B cell (primary cell): ENCODE results near the gene PEX14. TPM values are rescaled to one million over a fixed set of nuclear protein-coding genes. Genes with fewer than 3 reads are reported as not detected.

Experiments used
- ATAC-seq: fragments of 200-7000 bp; cut with Tn5 transposase; one replicate; pipeline ENCODE4 v1.10.0; 2021; ENCODE audit warnings: low read depth, mild to moderate bottlenecking, moderate number of reproducible peaks, moderate library complexity
- CTCF ChIA-PET: fragments of 350-600 bp; sonication (Branson Sonifier 250); formaldehyde crosslinking; loops from one replicate; lab custom pipeline; 2021; ENCODE audit warnings: antibody characterized with exemption, inconsistent platforms; lab: Charles Lee
- POLR2A ChIA-PET: fragments of 350-600 bp; sonication (Branson Sonifier 250); formaldehyde crosslinking; loops from one replicate; lab custom pipeline; 2021; ENCODE audit warnings: antibody characterized with exemption; lab: Charles Lee
- DNase-seq: peaks from one replicate; pipeline ENCODE4 v3.0.0; 2013
- H2AFZ ChIP-seq: 2 replicates; pipeline ENCODE4 v1.6.1; 2012; ENCODE audit warnings: mild to moderate bottlenecking, low read depth, low read length; ENCODE audit not compliant: insufficient read depth, poor library complexity, severe bottlenecking
- H3K27ac ChIP-seq, 2 donors: 1 replicate in 1 of 2; 2 replicates in 1 of 2; pipeline ENCODE4 v1.5.1; 2012 to 2013; ENCODE audit warnings: low read length in 2 of 2, mild to moderate bottlenecking in 2 of 2, moderate library complexity in 1 of 2
- H3K27me3 ChIP-seq, 4 experiments: fragments of 200-600 bp in 1 of 4; sonication (generic) in 1 of 4; replicated peaks in 1 of 4; 1 replicate in 2 of 4; 2 replicates in 2 of 4; pipeline versions ENCODE4 v1.6.1 to v1.7.0; 2013 to 2016; ENCODE audit warnings: low read length in 3 of 4, mild to moderate bottlenecking in 2 of 4, mixed read lengths in 1 of 4, moderate library complexity in 1 of 4; ENCODE audit not compliant: insufficient read depth in 4 of 4, control insufficient read depth in 3 of 4; ENCODE audit errors: control extremely low read depth in 1 of 4
- H3K36me3 ChIP-seq, 2 experiments: replicated peaks in 1 of 2; 1 replicate in 1 of 2; 2 replicates in 1 of 2; pipeline versions ENCODE4 v1.6.1 to v1.7.1; 2013; ENCODE audit warnings: low read length in 1 of 2; ENCODE audit not compliant: insufficient read depth in 2 of 2, control insufficient read depth in 1 of 2; ENCODE audit errors: control extremely low read depth in 1 of 2, extremely low read depth in 1 of 2
- H3K4me1 ChIP-seq, 2 donors: fragments of 200-600 bp in 1 of 2; sonication (generic) in 1 of 2; 1 replicate in 1 of 2; 2 replicates in 1 of 2; pipeline versions ENCODE4 v1.5.1 to v1.6.1; 2013 to 2017; ENCODE audit warnings: low read length in 2 of 2; ENCODE audit not compliant: control insufficient read depth in 2 of 2, insufficient read depth in 2 of 2
- H3K4me2 ChIP-seq: replicated peaks from 2 replicates; pipeline ENCODE3; 2012; ENCODE audit warnings: mild to moderate bottlenecking, low read depth, low read length; ENCODE audit not compliant: poor library complexity, severe bottlenecking
- H3K4me3 ChIP-seq, 5 experiments: fragments of 200-600 bp in 1 of 5; sonication (generic) in 1 of 5; 1 replicate in 3 of 5; 2 replicates in 2 of 5; pipeline versions ENCODE4 v1.5.1 to v1.7.0; 2011 to 2016; ENCODE audit warnings: low read length in 4 of 5, mild to moderate bottlenecking in 4 of 5, low read depth in 2 of 5, control low read depth in 1 of 5, moderate library complexity in 1 of 5; ENCODE audit not compliant: insufficient read depth in 1 of 5; ENCODE audit errors: control extremely low read depth in 1 of 5, extremely low read depth in 1 of 5
- H3K79me2 ChIP-seq: fragments of 200-600 bp; sonication (generic); one replicate; pipeline ENCODE4 v1.6.0; 2016; ENCODE audit warnings: low read length; ENCODE audit not compliant: control insufficient read depth, insufficient read depth
- H3K9ac ChIP-seq: fragments of 200-600 bp; sonication (generic); 2 replicates; pipeline ENCODE4 v1.6.1; 2017; ENCODE audit warnings: mild to moderate bottlenecking, low read length, moderate library complexity
- H3K9me3 ChIP-seq, 3 donors: one replicate each; pipeline versions ENCODE4 v1.6.1 to v1.7.1; 2013; ENCODE audit warnings: low read length in 2 of 3; ENCODE audit not compliant: control insufficient read depth in 2 of 3, insufficient read depth in 1 of 3; ENCODE audit errors: control extremely low read depth in 1 of 3
- H4K20me1 ChIP-seq: 2 replicates; pipeline ENCODE4 v1.6.0; 2012; ENCODE audit warnings: mild to moderate bottlenecking, low read length; ENCODE audit not compliant: insufficient read depth, control insufficient read depth, poor library complexity, severe bottlenecking
- H3K27ac Mint-ChIP-seq: one replicate; pipeline ENCODE4 v1.8.0; 2021; ENCODE audit warnings: mixed read lengths
- H3K27me3 Mint-ChIP-seq: one replicate; pipeline ENCODE4 v1.8.0; 2021; ENCODE audit warnings: mixed read lengths
- H3K4me1 Mint-ChIP-seq: one replicate; pipeline ENCODE4 v1.8.0; 2021; ENCODE audit warnings: mixed read lengths
- H3K4me3 Mint-ChIP-seq: one replicate; pipeline ENCODE4 v1.8.0; 2021; ENCODE audit warnings: mixed read lengths
- H3K9me3 Mint-ChIP-seq: one replicate; pipeline ENCODE4 v1.8.0; 2022; ENCODE audit warnings: mixed read lengths; ENCODE audit not compliant: insufficient read depth
- EZH2 ChIP-seq: IDR thresholded peaks from 2 replicates; pipeline ENCODE4 v1.6.1; 2012; ENCODE audit warnings: borderline replicate concordance, low read depth, mild to moderate bottlenecking, moderate library complexity, low read length; ENCODE audit not compliant: insufficient read depth, poor library complexity, severe bottlenecking
- WGBS: methylation state at CpG from one replicate; pipeline ENCODE4 v1.1.5; 2013; ENCODE audit warnings: missing lambda C conversion rate; ENCODE audit not compliant: insufficient coverage; 5-methylcytosine and 5-hydroxymethylcytosine counted together
- intact Hi-C: fragments of 100-400 bp; cut with micrococcal nuclease; formaldehyde crosslinking; loops from one replicate; pipeline ENCODE4 v1.10.0; 2022
- polyA plus RNA-seq: library from polyadenylated mRNA; depleted of rRNA; stranded (reverse); fragments of >200 nt; gene quantifications from 2 replicates; pipeline ENCODE4 v1.2.3, GENCODE V29; 2012
- total RNA-seq, 2 donors: library from RNA; stranded (reverse); fragments of 120-200 nt in 1 of 2; gene quantifications; 1 replicate in 1 of 2; 2 replicates in 1 of 2; pipeline versions ENCODE4 v1.2.3 to v1.2.4, GENCODE V29; 2013 to 2022
- TF ChIP-seq, protein P1 (sequence below): fragments of 200-600 bp; IDR thresholded peaks from one replicate; pipeline ENCODE4 v1.8.0; 2022; ENCODE audit warnings: antibody characterized with exemption, mild to moderate bottlenecking

PEX14 gene
- total and polyA plus RNA-seq, 2 donors (not counting 1 experiment from before 2014, with no cell fraction given) = 14.1 to 19.3 TPM

DNA sequence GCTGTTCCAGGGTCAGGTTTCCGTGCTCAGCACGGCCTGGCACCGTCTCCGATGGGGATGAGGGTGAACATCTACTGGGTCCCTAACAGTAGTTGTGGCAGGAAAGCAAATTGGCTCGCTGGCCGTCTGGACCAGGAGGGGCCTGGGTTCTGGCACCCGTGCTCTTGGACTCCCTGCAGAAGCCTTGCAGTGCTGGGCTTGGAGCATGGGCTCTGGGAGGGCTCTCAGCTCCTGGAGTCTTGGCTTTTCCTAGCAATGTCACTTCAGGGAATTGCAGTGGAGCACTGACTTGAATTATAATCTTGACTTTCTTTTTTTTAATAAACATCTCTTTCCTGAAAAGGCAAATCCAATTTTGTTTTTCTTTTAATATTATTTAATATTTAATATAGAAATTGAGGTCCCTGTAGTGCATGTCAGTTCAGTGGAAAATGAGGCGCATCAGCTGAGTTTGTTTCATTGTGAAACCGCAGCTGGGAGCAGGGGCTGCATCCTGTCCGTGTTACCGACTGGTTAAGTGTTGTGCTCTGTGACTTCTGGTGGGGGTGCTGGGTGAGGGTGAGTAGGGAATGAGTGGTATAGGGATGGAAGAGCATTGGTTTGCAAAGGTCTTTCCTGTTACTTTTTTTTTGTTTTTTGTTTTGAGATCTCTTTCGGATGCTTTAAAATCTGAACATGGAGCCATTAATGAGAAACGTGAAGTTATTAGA, 64.1 kb downstream of the PEX14 start:
- no peak for ATAC-seq
- no peaks in the 10 kb centered on the region for H3K27me3 Mint-ChIP-seq

GRCh38 chr1:10539411-10540043, 64.8 kb downstream of the PEX14 start:
- ChIA-PET CTCF (no interaction called here), POLR2A (no interaction called here)
- Mint-ChIP-seq H3K4me1 (no peaks in the 10 kb centered on the region), H3K4me3 (no peak overlapping the region), H3K27me3 (no peaks in the 10 kb centered on the region), H3K27ac (no peak overlapping the region), H3K9me3 (no peaks in the 10 kb centered on the region)
- no peak overlapping the region for H2AFZ ChIP-seq
- H3K27ac ChIP-seq = no peak overlapping the region
- no peaks in the 10 kb centered on the region for H3K27me3 ChIP-seq
- peaks cover under 1% of the 10 kb centered on the region for H3K79me2 ChIP-seq
- no peak overlapping the region for H3K4me3 ChIP-seq
- H3K4me1 ChIP-seq = no peaks in the 10 kb centered on the region
- no peak overlapping the region for H3K4me2 ChIP-seq
- 94% methylated on average over 2 of the region's 4 CpGs for WGBS
- intact Hi-C loops = no loop called here
- H3K36me3 ChIP-seq = peaks cover 0 to 32% of the 10 kb centered on the region in 2 experiments
- ATAC-seq (no peak), DNase-seq (no peak)
- H3K9ac ChIP-seq = no peak overlapping the region
- H3K9me3 ChIP-seq = no peaks in the 10 kb centered on the region
- H4K20me1 ChIP-seq = peaks cover 8% of the 10 kb centered on the region
- no peak for TF ChIP-seq EZH2
- TF ChIP-seq, protein P1, sequence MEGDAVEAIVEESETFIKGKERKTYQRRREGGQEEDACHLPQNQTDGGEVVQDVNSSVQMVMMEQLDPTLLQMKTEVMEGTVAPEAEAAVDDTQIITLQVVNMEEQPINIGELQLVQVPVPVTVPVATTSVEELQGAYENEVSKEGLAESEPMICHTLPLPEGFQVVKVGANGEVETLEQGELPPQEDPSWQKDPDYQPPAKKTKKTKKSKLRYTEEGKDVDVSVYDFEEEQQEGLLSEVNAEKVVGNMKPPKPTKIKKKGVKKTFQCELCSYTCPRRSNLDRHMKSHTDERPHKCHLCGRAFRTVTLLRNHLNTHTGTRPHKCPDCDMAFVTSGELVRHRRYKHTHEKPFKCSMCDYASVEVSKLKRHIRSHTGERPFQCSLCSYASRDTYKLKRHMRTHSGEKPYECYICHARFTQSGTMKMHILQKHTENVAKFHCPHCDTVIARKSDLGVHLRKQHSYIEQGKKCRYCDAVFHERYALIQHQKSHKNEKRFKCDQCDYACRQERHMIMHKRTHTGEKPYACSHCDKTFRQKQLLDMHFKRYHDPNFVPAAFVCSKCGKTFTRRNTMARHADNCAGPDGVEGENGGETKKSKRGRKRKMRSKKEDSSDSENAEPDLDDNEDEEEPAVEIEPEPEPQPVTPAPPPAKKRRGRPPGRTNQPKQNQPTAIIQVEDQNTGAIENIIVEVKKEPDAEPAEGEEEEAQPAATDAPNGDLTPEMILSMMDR = no peak

More for the DNA sequence above, 64.1 kb downstream of the PEX14 start:
- intact Hi-C loops = no loop called here
- no peak overlapping the region for H2AFZ ChIP-seq
- H3K4me1 Mint-ChIP-seq = no peaks in the 10 kb centered on the region
- peaks cover 13% of the 10 kb centered on the region for H4K20me1 ChIP-seq
- no peak overlapping the region for H3K27ac Mint-ChIP-seq
- H3K27me3 ChIP-seq = no peaks in the 10 kb centered on the region
- no peak overlapping the region for H3K4me3 ChIP-seq
- H3K4me3 Mint-ChIP-seq = no peak overlapping the region
- ChIA-PET CTCF (no interaction called here), POLR2A (no interaction called here)
- WGBS = 96% methylated on average over 11 of the region's 13 CpGs
- TF ChIP-seq, protein P1 = no peak
- no peak for TF ChIP-seq EZH2
- peaks cover 7% of the 10 kb centered on the region for H3K79me2 ChIP-seq
- no peak overlapping the region for H3K27ac ChIP-seq
- H3K4me1 ChIP-seq = no peaks in the 10 kb centered on the region
- H3K9me3 Mint-ChIP-seq = no peaks in the 10 kb centered on the region
- H3K9me3 ChIP-seq = no peaks in the 10 kb centered on the region
- H3K9ac ChIP-seq = no peak overlapping the region
- no peak for DNase-seq
- no peak overlapping the region for H3K4me2 ChIP-seq
- H3K36me3 ChIP-seq = peaks cover 0 to 32% of the 10 kb centered on the region in 2 experiments
